HepG2 (cell line): ENCODE data around the gene SLC1A3. TPM values are rescaled to one million over a fixed set of nuclear protein-coding genes. Genes with fewer than 3 reads are reported as not detected.

Source experiments
- ATAC-seq: fragments of 200-7000 bp; cut with Tn5 transposase; 3 replicates; pipeline ENCODE4 v1.9.1; 2020; ENCODE audit warnings: mild to moderate bottlenecking, moderate library complexity
- BruUV-seq: library from RNA; stranded (reverse); fragments of 400-500 nt; replicated peaks from 2 replicates; lab custom pipeline; 2021; lab: Mats Ljungman, UMichigan
- CTCF ChIA-PET: fragments of 300-600 bp; formaldehyde crosslinking; extraction: SDS; loops from one replicate; lab custom pipeline; 2021; ENCODE audit warnings: low total read pairs, inconsistent platforms, low intra/inter-chr PET ratio; lab: Yijun Ruan, JAX
- POLR2A ChIA-PET: fragments of 350-600 bp; sonication (Branson Sonifier 250); formaldehyde crosslinking; loops from one replicate; lab custom pipeline; 2020; ENCODE audit warnings: antibody characterized with exemption, inconsistent platforms; lab: Yijun Ruan, JAX
- DNase-seq: peaks from one replicate; pipeline ENCODE4 v3.0.0-alpha.2; 2015; ENCODE audit warnings: low spot score
- FAIRE-seq: peaks from 3 replicates; lab custom pipeline; 2011; peaks lifted over from hg19 to GRCh38; lab: Jason Lieb, UNC
- H2AFZ ChIP-seq: one replicate; pipeline ENCODE4 v1.6.1; 2011; ENCODE audit warnings: low read length, inconsistent platforms
- H3K27ac ChIP-seq: fragments of 300-600 bp; 3 replicates; pipeline ENCODE4 v1.8.0; 2011; ENCODE audit warnings: mixed run types, mild to moderate bottlenecking, mixed read lengths, low read length, inconsistent platforms; ENCODE audit not compliant: insufficient read depth; ENCODE audit errors: extremely low read length
- H3K27me3 ChIP-seq, 2 experiments: fragments of 200-600 bp in 1 of 2; 2 replicates in 1 of 2; 3 replicates in 1 of 2; pipeline versions ENCODE4 v1.6.0 to v1.8.0; 2011; ENCODE audit warnings: low read length in 2 of 2, mild to moderate bottlenecking in 2 of 2, moderate library complexity in 2 of 2, inconsistent platforms in 1 of 2; ENCODE audit not compliant: insufficient read depth in 2 of 2, control insufficient read depth in 1 of 2
- H3K36me3 ChIP-seq, 2 experiments: fragments of 200-600 bp in 1 of 2; replicated peaks in 1 of 2; 2 replicates in 1 of 2; 3 replicates in 1 of 2; pipeline versions ENCODE4 v1.5.1 to v1.8.0; 2011; ENCODE audit warnings: low read length in 2 of 2, inconsistent platforms in 1 of 2; ENCODE audit not compliant: insufficient read depth in 2 of 2, control insufficient read depth in 1 of 2
- H3K4me1 ChIP-seq: 2 replicates; pipeline ENCODE4 v1.5.1; 2012; ENCODE audit warnings: low read length, inconsistent platforms; ENCODE audit not compliant: insufficient read depth
- H3K4me2 ChIP-seq: 2 replicates; pipeline ENCODE4 v1.6.0; 2011; ENCODE audit warnings: low read depth, low read length, inconsistent platforms
- H3K4me3 ChIP-seq, 3 experiments: fragments of 200-600 bp in 1 of 3; sonication (generic), shearing (Covaris generic) in 1 of 3; replicated peaks in 1 of 3; 2 replicates each; pipeline ENCODE4 v1.5.1; 2011 to 2016; ENCODE audit warnings: low read length in 3 of 3, inconsistent platforms in 2 of 3, low read depth in 2 of 3, mild to moderate bottlenecking in 2 of 3, control low read depth in 1 of 3, mixed read lengths in 1 of 3; ENCODE audit not compliant: insufficient read depth in 1 of 3
- H3K79me2 ChIP-seq: one replicate; pipeline ENCODE4 v1.6.1; 2011; ENCODE audit warnings: low read length, inconsistent platforms; ENCODE audit not compliant: insufficient read depth
- H3K9ac ChIP-seq: 2 replicates; pipeline ENCODE4 v1.6.0; 2011; ENCODE audit warnings: mild to moderate bottlenecking, low read depth, low read length, inconsistent platforms; ENCODE audit not compliant: insufficient read depth
- H3K9me3 ChIP-seq: 2 replicates; pipeline ENCODE4 v1.5.1; 2012; ENCODE audit warnings: mild to moderate bottlenecking, low read length
- H4K20me1 ChIP-seq: 2 replicates; pipeline ENCODE4 v1.6.0; 2011; ENCODE audit warnings: inconsistent platforms, mild to moderate bottlenecking, low read length, moderate library complexity; ENCODE audit not compliant: insufficient read depth
- AGO1 ChIP-seq: fragments of 200-400 bp; formaldehyde crosslinking; IDR thresholded peaks from 2 replicates; pipeline ENCODE4 v1.6.1; 2017; ENCODE audit warnings: mild to moderate bottlenecking, low read depth, low read length, moderate library complexity; ENCODE audit not compliant: poor library complexity, severe bottlenecking
- NBN ChIP-seq: fragments of 450-650 bp; conservative IDR thresholded peaks from 2 replicates; pipeline ENCODE4 v1.6.1; 2017
- NFIC ChIP-seq: IDR thresholded peaks from 2 replicates; pipeline ENCODE4 v1.6.1; 2012; ENCODE audit warnings: mild to moderate bottlenecking, low read length, inconsistent platforms
- SIX4 ChIP-seq: sonication (generic); formaldehyde crosslinking; IDR thresholded peaks from 2 replicates; pipeline ENCODE4 v1.4.0; 2020; ENCODE audit warnings: missing genetic modification reagents
- ZFP90 ChIP-seq: sonication (generic); formaldehyde crosslinking; IDR thresholded peaks from 2 replicates; pipeline ENCODE4 v1.8.0; 2022; ENCODE audit warnings: missing genetic modification reagents, mild to moderate bottlenecking, inconsistent platforms, borderline replicate concordance
- WGBS: methylation state at CpG from one replicate; pipeline ENCODE4 v1.1.6; 2017; ENCODE audit warnings: low lambda C conversion rate; 5-methylcytosine and 5-hydroxymethylcytosine counted together
- in situ Hi-C: cut with HindIII; loops from 2 replicates; pipeline ENCODE4 v1.10.0; 2017; ENCODE audit warnings: low pct_unique_long_range_greater_than_20kb; ENCODE audit not compliant: extremely low pct_ligation_motif_present
- intact Hi-C: fragments of 100-400 bp; cut with micrococcal nuclease; formaldehyde crosslinking; loops from one replicate; pipeline ENCODE4 v1.10.0; 2022; ENCODE audit not compliant: unreplicated experiment
- polyA plus RNA-seq, 8 experiments: library from polyadenylated mRNA; depleted of rRNA in 3 of 8; stranded (reverse) in 7 of 8; unstranded in 1 of 8; fragments of >200 nt; fragmentation: Illumina TruSeq in 4 of 8; extraction: Trizol in 4 of 8; gene quantifications; 2 replicates each; pipeline versions ENCODE4 v1.2.1 to v1.2.3, GENCODE V29; 2011 to 2016; ENCODE audit warnings: low read depth in 4 of 8, missing spikeins in 1 of 8, mixed read lengths in 1 of 8; ENCODE audit not compliant: insufficient read depth in 1 of 8
- total RNA-seq, 5 experiments: library from RNA; depleted of rRNA; stranded (reverse); fragments of >200 nt; fragmentation: Illumina TruSeq; extraction: Trizol; gene quantifications; 2 replicates each; pipeline ENCODE4 v1.2.3, GENCODE V29; 2016; ENCODE audit warnings: low read depth in 1 of 5
- TF ChIP-seq, protein P1 (sequence below): sonication (generic); formaldehyde crosslinking; IDR thresholded peaks from 2 replicates; pipeline ENCODE4 v1.5.0; 2020; ENCODE audit warnings: mild to moderate bottlenecking, missing genetic modification reagents
- TF ChIP-seq, protein P2 (sequence below): sonication (generic); formaldehyde crosslinking; IDR thresholded peaks from 2 replicates; pipeline ENCODE4 v1.4.0; 2020; ENCODE audit warnings: missing genetic modification reagents, borderline replicate concordance

Gene SLC1A3
- total and polyA plus RNA-seq, 2 of the 13 experiments (the other 11 are each of a cell fraction or from before 2014, with no cell fraction given), result 0.09 TPM; not detected in 1

DNA sequence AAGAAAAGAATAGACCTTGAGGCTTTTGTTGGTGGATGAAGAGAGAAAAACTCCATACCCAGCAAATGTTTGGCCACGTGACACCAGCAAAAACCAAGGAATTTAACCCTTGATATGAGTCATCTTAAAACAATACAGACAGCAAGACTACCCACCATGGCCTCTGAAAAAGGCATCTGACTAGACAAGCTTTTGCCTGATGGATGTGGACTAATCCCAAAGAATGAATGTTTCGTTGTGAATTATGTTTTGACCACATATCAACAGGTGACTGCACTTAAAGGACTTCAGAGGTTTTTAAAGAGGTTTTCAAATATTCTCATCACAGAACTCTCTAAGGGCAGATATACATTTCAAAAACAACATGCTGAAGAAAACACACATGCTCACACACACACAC, 33.0 kb upstream of the SLC1A3 start:
- Histone ChIP-seq H3K9ac (no peak overlapping the region), H3K79me2 (no peaks in the 10 kb centered on the region), H3K36me3 (no peaks in the 10 kb centered on the region), H4K20me1 (no peaks in the 10 kb centered on the region), H3K4me3 (no peak overlapping the region), H3K4me2 (no peak overlapping the region), H3K27ac (no peak overlapping the region), H3K27me3 (no peaks in the 10 kb centered on the region), H3K9me3 (no peaks in the 10 kb centered on the region), H2AFZ (no peak overlapping the region), H3K4me1 (no peaks in the 10 kb centered on the region)
- in situ Hi-C loops, result no loop called here
- TF ChIP-seq SIX4 (CRISPR knock-in tag), result no peak
- TF ChIP-seq NFIC, result no peak
- intact Hi-C loops, result no loop called here
- ATAC-seq, result no peak
- ChIA-PET CTCF (no interaction called here), POLR2A (no interaction called here)
- 0% methylated on average over 2 of the region's 2 CpGs for WGBS
- no peak for FAIRE-seq
- DNase-seq, result no peak
- BruUV-seq, result no TSS peak

DNA sequence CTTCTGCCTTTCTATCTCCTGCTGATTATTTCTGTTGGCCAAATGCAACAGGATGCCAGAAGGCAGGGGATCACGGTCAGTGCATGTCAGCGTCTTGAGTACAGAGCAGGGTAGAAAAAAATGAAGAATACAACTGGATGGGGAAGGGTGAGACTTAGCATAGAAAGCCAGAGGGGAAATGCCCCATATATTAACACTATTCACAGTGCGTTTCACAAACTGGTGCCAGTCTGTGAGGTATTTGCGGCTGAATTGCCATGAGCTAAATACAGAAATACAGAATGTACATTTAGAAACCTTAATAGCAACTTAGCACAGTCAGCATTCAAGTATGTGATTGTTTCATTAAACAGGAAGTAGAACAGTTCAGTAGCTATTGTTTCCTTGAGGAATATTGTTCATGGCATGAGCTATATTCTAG, 31.0 kb upstream of the SLC1A3 start:
- ChIA-PET POLR2A (no interaction called here), CTCF (no interaction called here)
- Histone ChIP-seq H2AFZ (no peak overlapping the region), H3K9me3 (no peaks in the 10 kb centered on the region), H3K4me2 (no peak overlapping the region), H3K9ac (no peak overlapping the region), H3K79me2 (no peaks in the 10 kb centered on the region), H3K4me3 (no peak overlapping the region), H4K20me1 (no peaks in the 10 kb centered on the region), H3K27ac (no peak overlapping the region), H3K4me1 (no peaks in the 10 kb centered on the region), H3K36me3 (no peaks in the 10 kb centered on the region), H3K27me3 (no peaks in the 10 kb centered on the region)
- FAIRE-seq (no peak), DNase-seq (no peak), ATAC-seq (no peak)
- intact Hi-C loops (no loop called here), in situ Hi-C loops (no loop called here)
- BruUV-seq, result no TSS peak
- TF ChIP-seq, protein P1, sequence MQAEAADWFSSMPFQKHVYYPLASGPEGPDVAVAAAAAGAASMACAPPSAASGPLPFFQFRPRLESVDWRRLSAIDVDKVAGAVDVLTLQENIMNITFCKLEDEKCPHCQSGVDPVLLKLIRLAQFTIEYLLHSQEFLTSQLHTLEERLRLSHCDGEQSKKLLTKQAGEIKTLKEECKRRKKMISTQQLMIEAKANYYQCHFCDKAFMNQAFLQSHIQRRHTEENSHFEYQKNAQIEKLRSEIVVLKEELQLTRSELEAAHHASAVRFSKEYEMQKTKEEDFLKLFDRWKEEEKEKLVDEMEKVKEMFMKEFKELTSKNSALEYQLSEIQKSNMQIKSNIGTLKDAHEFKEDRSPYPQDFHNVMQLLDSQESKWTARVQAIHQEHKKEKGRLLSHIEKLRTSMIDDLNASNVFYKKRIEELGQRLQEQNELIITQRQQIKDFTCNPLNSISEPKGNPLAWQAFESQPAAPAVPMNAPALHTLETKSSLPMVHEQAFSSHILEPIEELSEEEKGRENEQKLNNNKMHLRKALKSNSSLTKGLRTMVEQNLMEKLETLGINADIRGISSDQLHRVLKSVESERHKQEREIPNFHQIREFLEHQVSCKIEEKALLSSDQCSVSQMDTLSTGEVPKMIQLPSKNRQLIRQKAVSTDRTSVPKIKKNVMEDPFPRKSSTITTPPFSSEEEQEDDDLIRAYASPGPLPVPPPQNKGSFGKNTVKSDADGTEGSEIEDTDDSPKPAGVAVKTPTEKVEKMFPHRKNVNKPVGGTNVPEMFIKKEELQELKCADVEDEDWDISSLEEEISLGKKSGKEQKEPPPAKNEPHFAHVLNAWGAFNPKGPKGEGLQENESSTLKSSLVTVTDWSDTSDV, result no peak
- no peak for TF ChIP-seq NBN
- TF ChIP-seq ZFP90, result no peak
- TF ChIP-seq, protein P2, sequence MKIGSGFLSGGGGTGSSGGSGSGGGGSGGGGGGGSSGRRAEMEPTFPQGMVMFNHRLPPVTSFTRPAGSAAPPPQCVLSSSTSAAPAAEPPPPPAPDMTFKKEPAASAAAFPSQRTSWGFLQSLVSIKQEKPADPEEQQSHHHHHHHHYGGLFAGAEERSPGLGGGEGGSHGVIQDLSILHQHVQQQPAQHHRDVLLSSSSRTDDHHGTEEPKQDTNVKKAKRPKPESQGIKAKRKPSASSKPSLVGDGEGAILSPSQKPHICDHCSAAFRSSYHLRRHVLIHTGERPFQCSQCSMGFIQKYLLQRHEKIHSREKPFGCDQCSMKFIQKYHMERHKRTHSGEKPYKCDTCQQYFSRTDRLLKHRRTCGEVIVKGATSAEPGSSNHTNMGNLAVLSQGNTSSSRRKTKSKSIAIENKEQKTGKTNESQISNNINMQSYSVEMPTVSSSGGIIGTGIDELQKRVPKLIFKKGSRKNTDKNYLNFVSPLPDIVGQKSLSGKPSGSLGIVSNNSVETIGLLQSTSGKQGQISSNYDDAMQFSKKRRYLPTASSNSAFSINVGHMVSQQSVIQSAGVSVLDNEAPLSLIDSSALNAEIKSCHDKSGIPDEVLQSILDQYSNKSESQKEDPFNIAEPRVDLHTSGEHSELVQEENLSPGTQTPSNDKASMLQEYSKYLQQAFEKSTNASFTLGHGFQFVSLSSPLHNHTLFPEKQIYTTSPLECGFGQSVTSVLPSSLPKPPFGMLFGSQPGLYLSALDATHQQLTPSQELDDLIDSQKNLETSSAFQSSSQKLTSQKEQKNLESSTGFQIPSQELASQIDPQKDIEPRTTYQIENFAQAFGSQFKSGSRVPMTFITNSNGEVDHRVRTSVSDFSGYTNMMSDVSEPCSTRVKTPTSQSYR, result no peak
- no peak for TF ChIP-seq AGO1
- WGBS, result 29% methylated on average over 4 of the region's 4 CpGs
